Inferior parietal cortex (tissue), 1 donor: ENCODE data around the gene ASB2.

Source experiments
- DNase-seq: peaks from one replicate; pipeline ENCODE4 v3.0.0-alpha.2; 2016; ENCODE audit errors: extremely low spot score

The ASB2 gene

GRCh38 chr14:93978735-93979134 is 2.4 kb upstream of the ASB2 start:
- DNase-seq, result no peak

DNA sequence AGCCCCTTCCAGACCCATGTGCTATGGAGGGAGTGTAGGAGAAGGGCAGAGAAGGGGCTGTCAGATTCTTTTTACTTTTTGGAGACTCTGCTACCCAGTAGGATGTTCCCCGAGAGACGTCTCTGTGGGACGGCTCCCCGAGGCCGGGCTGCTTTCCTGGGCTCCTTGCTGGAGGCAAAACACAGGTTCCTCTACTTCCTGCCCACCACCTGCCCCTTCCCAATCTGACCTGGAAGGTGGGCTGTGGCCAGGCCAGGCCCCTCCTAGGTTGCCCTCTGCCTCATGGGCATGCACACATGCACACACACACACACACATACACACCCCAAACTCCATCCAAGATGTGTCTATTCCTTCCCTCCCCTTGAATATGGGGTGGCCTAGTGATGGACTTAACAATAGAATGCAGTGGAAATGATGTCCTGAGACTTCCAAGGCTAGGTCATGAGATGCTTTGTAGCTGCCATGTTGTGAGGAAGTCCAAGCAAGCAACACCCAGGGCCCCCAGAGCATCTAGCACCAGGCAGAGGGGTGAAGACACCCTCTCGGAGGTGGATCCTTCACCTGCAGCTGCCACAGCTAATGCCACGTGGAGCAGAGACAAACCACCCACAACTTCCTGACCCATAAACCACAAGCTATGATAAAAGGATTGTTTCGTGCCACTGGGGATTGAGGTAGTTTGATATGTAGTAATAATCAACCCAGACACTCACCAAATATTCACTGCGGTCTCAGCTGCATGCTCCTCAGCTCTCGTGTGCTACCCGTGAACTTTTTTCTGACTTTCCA is 1.6 kb upstream of the ASB2 start:
- no peak for DNase-seq

DNA sequence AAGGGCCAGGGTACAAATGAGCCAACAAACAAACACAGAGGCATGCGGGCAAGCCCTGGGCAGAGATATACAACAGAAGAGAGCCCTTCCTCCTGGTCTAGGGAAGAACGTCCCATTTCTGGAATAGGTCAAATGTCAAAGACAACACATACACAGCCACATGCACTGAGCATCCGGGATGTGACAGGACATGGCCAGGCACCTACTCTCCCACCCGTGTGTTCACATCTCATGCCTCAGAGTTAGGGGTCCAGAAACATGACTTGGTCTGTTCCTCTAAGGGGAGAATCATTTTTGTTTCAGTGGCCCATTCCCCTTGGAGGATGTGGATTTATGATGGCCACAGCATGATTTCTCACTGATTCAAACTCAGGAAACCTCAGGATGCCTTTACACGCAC is 801 bp upstream of the ASB2 start:
- no peak for DNase-seq

DNA sequence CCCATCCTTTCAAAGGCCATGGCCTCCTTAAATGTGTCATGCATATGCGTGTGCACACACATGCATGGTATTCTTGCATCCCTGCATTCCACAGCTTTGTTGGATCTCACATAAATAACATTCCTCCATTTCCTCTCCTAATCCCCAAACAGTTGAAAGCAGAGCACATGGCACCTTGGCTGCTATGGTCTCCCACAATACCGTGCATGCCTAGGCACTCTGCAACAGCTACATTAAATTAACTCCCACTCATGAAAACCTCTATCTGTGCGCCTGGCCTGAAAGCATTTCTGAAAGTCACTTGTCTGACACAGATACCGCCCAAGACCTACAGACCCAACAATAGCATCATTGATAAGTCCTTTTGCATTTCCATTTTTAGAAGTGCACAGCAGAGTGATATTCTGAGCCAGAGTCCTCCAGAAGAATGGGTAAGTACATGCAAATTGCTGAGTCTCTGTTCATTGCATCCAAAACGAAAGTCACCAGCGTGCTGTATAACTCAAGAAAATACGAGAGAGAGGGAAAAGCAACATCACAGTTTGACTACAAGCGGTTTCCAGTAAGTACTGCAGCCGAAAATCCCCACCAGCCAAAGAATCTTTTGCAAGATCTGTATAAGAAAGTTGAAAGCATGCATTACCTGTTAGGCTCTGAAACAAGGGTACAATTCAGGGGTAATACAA is 436 bp downstream of the ASB2 start:
- DNase-seq, result peak; percentile 60

GRCh38 chr14:93974833-93975232 is 1.5 kb downstream of the ASB2 start:
- no peak for DNase-seq

DNA sequence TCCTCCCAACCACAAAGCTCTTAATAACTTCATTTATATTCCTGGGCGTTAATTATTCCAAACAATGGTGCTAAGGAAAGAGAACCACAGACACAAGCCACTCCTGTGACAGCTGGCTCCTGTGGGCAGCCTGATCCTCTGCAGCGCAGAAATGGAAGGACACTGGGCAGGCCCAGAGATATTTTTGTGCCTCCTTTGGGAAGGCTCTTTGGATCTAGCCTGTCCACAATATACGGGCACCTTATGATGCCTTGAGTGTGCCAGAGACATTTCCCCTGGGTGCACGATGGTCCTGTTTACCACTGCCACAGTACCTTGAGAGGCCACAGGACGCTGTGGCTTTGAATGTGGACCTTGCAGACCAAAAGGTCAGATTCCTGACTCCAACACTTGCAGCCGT is 2.1 kb downstream of the ASB2 start:
- DNase-seq, result no peak

DNA sequence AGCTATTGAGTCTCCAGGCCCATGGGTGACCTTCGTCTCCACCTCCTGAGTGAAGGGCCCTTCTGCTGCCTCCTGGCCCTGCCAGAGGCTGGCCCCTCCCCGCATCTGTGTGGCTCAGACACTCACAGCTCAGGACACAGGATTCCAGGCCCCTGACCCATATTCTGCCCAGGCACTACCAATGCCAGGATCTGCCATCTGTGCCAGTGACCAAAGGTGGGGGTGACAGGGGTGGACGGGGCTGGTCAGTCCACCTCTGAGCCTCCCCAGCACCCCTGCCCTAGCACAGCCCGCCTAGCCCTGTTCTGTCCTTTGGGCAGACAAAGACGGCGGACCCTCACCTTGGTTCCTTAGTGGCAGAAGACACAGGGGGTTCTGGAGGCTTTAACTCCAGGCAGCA is 2.8 kb downstream of the ASB2 start:
- no peak for DNase-seq

GRCh38 chr14:93972618-93973205 is 3.7 kb downstream of the ASB2 start:
- no peak for DNase-seq

- DNase-seq, result no peak
Observed at GRCh38 chr14:93971635-93972027, 4.7 kb downstream of the ASB2 start.

DNA sequence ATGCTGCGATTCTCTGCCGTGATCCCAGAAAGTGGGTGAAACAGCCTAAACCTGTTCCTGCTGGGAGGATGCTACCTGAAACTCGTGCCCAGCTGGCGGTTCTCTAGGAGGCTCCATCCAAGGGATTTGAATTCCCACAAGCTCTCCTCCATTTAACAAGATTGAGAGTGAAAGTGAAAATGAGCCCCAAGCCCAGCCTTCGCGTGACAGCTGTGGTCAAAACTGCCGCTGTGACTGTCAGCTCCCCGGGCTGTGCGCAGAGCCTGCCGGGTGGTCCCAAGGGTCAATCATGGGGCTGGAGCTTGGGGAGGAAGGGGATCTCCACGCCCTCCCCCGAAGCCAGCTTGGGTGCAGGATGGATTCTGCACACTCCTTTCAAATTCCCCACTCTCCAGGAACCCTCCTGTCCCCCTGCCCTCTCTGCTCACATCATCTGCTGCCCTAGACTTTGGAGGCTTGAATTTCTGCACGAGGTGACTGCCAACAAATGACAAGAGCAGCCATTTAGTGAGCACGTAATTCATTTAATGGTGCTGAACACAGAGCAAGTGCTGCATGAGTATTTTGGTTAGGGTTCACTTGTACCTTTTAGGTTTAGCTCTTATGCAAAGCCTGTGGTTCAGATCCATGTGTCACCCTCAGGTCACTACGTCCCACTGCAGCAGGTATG is 5.3 kb downstream of the ASB2 start:
- no peak for DNase-seq

DNA sequence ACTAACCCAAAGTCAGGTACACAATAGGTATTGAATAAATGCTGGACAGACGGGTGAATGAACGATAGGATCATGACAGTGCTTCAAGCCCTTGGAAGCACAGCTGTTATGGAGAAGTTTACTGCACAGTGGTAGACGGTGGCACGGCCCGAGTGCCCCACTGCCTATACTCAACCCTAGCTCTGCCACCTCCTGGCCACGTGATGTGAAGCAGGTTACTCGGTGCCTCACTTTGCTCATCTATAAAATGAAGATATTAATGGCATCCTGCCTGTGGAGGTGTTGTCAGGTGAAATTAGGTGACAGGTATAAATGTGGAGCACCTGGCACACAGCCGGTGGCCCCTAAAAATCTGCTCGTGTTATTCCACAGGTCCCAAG is 5.8 kb downstream of the ASB2 start:
- no peak for DNase-seq

DNA sequence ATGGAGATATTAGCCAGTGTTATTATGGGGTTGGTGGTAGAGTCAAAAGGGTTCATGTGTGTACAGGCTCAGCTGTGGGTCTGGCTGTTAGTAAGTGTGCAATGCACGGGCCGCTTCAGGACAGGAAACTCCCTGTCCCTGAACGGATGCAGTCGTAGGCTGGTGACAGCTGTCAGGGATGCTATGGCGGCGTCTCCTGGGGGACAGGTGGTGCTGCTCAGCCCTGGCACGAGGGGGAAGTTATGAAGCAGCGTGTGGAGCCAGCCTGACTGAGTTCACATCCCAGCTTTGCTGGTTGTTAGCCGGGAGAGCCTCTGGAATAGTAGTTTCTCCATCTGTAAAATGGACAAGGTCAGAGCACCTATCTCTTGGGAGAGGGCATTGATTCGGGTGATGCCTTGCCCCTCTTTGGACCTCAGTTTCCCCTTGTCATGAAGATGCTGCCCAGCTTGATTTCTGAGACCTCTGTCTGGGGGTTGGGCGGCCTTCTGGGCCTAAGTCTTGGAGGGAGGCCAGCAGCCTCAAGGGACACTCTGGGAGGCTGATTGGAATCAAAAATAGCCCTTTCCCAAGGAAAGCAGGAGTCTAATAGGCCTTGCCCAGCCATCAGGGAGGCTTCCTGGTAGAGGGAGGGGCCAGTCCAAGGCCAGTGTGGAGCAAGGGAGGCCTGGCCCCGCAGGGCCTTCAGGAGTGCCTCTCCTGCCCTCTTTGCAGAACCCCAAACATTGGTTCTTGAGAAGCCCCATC is 7.1 kb downstream of the ASB2 start:
- DNase-seq, result no peak

DNA sequence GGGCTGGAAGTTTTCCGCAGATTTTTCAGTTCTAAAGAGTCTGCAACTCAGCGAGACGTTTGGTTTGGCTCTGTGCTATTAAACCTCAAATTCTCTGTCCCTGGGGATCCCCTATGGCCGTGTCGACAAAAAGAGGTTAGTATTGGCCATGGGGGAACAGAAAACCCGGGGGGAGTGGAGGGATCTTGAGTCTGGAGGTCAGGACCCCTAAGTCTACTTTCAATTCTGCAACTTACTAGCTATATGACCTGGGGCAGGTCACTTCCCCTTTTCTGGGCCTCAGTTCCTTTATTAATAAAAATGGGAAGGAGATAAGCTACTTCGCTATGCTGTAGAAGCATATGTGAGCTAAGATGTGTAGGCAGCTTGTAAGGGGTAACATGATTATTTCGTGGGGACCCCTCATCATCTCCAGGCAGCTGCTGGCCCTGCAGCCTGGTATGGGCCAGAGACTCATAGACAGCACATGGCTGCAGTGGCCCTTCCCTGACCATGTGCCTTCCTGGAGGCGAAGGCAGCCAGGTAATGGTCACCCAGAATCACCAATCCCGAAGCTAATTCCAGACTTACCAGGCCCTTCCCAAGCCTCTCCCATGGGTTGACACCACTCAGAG is 8.6 kb downstream of the ASB2 start:
- DNase-seq, result no peak

GRCh38 chr14:93965946-93966474 is 10.4 kb downstream of the ASB2 start:
- DNase-seq, result no peak

DNA sequence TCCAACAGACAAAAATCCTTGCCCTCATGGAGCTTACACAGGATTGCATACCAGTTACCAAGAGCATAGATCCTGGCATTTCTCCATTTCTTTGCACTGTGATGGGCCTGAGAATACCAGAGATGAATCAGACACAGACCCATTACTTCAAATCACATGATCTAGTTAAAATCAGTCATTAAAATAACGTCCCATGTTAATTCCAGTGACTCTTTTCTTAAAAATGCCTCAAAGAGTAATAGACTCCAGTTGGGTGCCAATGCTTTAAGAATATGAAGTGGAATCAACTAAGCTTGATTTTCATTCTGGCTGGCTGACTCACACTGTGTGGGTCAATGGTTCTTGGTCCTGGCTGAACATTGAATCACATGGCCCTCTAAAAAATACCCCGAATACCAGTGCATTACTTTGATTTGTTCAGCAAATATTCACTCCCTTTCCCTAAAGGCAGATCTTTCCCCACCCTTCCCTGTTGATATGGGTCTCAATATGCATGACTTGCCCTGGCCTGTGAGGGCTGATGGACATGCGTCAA is 11.0 kb downstream of the ASB2 start:
- no peak for DNase-seq

DNA sequence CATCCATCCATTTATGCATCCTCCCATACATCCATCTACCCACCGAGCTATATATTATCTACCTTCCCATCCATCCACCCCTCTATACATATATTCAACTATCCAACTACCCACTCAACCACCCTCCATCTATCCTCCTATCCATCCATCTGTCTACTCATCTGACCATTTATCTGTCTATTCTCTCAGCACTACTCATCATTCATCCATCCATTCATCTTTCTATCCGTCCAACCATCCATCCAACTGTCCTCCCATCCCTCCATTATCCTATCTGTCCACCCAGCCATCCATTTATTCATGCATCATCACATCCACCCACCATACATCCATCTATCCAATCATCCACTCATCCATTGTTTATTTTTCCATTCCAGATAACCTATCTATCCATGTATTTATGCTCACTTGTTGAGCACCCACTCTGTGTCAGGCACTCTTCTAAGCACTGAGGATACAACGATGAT is 11.5 kb downstream of the ASB2 start:
- no peak for DNase-seq

DNA sequence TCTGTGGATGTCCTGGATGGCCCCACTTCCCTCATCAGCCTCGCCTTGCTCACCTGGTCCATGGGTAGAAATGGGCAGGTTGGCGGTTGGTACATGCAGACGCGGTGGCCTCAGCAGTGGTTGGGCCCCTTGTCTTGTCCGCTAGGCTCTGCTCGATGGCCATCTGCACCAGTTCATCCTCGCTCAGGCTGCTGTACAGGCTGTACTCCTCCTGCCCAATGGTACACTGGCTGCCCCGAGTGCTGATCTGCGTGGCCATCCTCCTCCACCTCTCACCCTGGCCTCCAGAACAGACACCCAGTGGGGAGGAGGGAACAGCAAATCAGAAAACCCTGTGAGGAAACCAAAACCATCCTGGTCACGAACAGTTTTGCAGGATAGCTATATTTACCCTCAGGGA is 12.1 kb downstream of the ASB2 start:
- no peak for DNase-seq

- DNase-seq, result no peak
Observed at GRCh38 chr14:93963692-93964091, 12.7 kb downstream of the ASB2 start.

DNA sequence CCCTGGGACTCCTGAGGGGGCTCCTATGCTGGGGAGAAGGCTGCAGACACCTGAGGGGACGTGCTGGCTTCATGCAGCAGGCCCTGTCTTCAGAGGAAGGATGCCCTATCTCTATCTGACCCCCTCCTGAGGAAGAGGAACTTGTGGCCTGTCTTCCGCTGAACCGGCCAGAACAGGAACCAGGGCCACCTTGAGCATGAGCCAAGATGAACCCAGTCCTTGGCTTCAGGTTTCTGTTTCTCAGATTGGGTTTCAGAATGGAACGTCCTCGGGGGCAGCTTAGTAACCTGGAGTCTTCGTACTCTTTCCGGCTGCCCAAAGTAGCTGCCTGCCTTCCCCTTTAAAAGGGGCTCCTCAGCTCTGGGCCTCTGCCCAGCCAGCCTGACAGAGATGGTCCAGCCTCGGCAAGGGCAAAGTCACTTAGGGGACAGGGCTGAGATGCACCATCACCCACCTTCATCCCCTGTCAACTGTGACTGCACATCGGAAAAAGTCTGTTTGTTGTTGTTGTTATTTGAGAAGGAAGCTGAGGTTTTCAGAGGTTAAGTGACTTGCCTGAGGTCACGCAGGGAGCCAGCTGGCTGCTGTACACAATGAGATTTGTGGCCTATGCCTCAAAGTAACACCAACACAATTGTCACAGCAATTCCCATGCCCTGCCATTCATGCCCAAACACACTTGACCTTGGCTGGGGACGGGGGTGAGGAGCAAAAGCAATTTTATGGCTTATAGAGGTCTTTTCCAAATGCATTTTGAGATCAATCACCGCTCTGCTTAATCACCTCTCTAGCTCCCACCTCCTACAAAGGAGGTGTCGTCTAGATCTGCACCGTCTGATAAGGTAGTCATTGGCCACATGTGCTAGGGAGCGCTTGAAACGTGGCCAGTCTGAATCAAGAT is 13.4 kb downstream of the ASB2 start:
- DNase-seq, result no peak

- DNase-seq, result no peak
Observed at GRCh38 chr14:93961620-93962019, 14.8 kb downstream of the ASB2 start.
